IMR-90 (cell line): ENCODE results near the gene DVL1. TPM values are rescaled to one million over a fixed set of nuclear protein-coding genes. Genes with fewer than 3 reads are reported as not detected.
A peak's percentile ranks its signal among the peaks of the same experiment; 100 is the strongest.

Experiments
- ATAC-seq: fragments of 200-7000 bp; cut with Tn5 transposase; 2 replicates; pipeline ENCODE4 v1.9.1; 2020; ENCODE audit warnings: low read depth, mild to moderate bottlenecking, moderate library complexity
- BruUV-seq: library from RNA; stranded (reverse); fragments of 400-500 nt; replicated peaks from 2 replicates; lab custom pipeline; 2021; lab: Mats Ljungman, UMichigan
- CTCF ChIA-PET: fragments of 300-600 bp; formaldehyde crosslinking; extraction: SDS; loops from one replicate; lab custom pipeline; 2021; ENCODE audit warnings: antibody characterized with exemption; lab: Yijun Ruan, JAX
- POLR2A ChIA-PET: fragments of 300-600 bp; sonication (Branson Sonifier 250); formaldehyde crosslinking; loops from one replicate; lab custom pipeline; 2022; ENCODE audit warnings: antibody characterized with exemption; ENCODE audit not compliant: unreplicated experiment; lab: Charles Lee
- DNase-seq: peaks from one replicate; pipeline ENCODE4 v3.0.0; 2013
- H2AFZ ChIP-seq: replicated peaks from 2 replicates; pipeline ENCODE3; 2013; ENCODE audit warnings: low read length, mild to moderate bottlenecking; ENCODE audit not compliant: poor library complexity
- H2AK5ac ChIP-seq: 2 replicates; pipeline ENCODE4 v1.6.1; 2013; ENCODE audit warnings: low read depth, low read length, inconsistent platforms
- H2AK9ac ChIP-seq: replicated peaks from 2 replicates; pipeline ENCODE3; 2013; ENCODE audit warnings: mild to moderate bottlenecking, low read depth, low read length, moderate library complexity; ENCODE audit not compliant: poor library complexity
- H2BK120ac ChIP-seq: 2 replicates; pipeline ENCODE4 v1.6.1; 2013; ENCODE audit warnings: low read depth, low read length, inconsistent platforms
- H2BK15ac ChIP-seq: 3 replicates; pipeline ENCODE4 v1.6.1; 2013; ENCODE audit warnings: low read depth, low read length, inconsistent platforms
- H2BK20ac ChIP-seq: 2 replicates; pipeline ENCODE4 v1.6.1; 2013; ENCODE audit warnings: low read depth, mild to moderate bottlenecking, inconsistent platforms, low read length, moderate library complexity
- H2BK5ac ChIP-seq: 2 replicates; pipeline ENCODE4 v1.6.1; 2013; ENCODE audit warnings: mild to moderate bottlenecking, low read depth, low read length, inconsistent platforms; ENCODE audit not compliant: poor library complexity, severe bottlenecking
- H3K14ac ChIP-seq: replicated peaks from 2 replicates; pipeline ENCODE4 v1.6.1; 2013; ENCODE audit warnings: low read depth, low read length, inconsistent platforms
- H3K18ac ChIP-seq: 2 replicates; pipeline ENCODE4 v1.6.1; 2013; ENCODE audit warnings: low read depth, low read length, control low read depth
- H3K23ac ChIP-seq: 2 replicates; pipeline ENCODE4 v1.6.1; 2013; ENCODE audit warnings: low read depth, low read length, inconsistent platforms
- H3K27ac ChIP-seq: 2 replicates; pipeline ENCODE4 v1.5.1; 2013; ENCODE audit warnings: mild to moderate bottlenecking, control low read depth, low read length; ENCODE audit not compliant: insufficient read depth
- H3K27me3 ChIP-seq: 2 replicates; pipeline ENCODE4 v1.6.1; 2013; ENCODE audit warnings: low read length; ENCODE audit not compliant: control insufficient read depth, insufficient read depth
- H3K36me3 ChIP-seq: 2 replicates; pipeline ENCODE4 v1.6.1; 2013; ENCODE audit warnings: low read length, mixed read lengths; ENCODE audit not compliant: control insufficient read depth, insufficient read depth
- H3K4ac ChIP-seq: 2 replicates; pipeline ENCODE4 v1.6.1; 2013; ENCODE audit warnings: low read depth, low read length, inconsistent platforms
- H3K4me1 ChIP-seq: 2 replicates; pipeline ENCODE4 v1.6.1; 2013; ENCODE audit warnings: low read length, mixed read lengths; ENCODE audit not compliant: control insufficient read depth, insufficient read depth
- H3K4me2 ChIP-seq: 2 replicates; pipeline ENCODE4 v1.6.1; 2013; ENCODE audit warnings: low read depth, mild to moderate bottlenecking, control low read depth, low read length, moderate library complexity
- H3K4me3 ChIP-seq: 2 replicates; pipeline ENCODE4 v1.5.1; 2013; ENCODE audit warnings: low read depth, mild to moderate bottlenecking, control low read depth, low read length, moderate library complexity; ENCODE audit not compliant: insufficient read depth
- H3K56ac ChIP-seq: 2 replicates; pipeline ENCODE4 v1.6.1; 2013; ENCODE audit warnings: low read length, inconsistent platforms; ENCODE audit not compliant: insufficient read depth; ENCODE audit errors: extremely low read depth
- H3K79me1 ChIP-seq, 2 experiments: 2 replicates each; pipeline ENCODE4 v1.6.1; 2013; ENCODE audit warnings: low read length in 2 of 2, inconsistent platforms in 1 of 2, low read depth in 1 of 2
- H3K9ac ChIP-seq: 2 replicates; pipeline ENCODE4 v1.6.1; 2013; ENCODE audit warnings: low read depth, low read length, control low read depth
- H3K9me1 ChIP-seq: 2 replicates; pipeline ENCODE4 v1.6.1; 2013; ENCODE audit warnings: low read length, inconsistent platforms; ENCODE audit not compliant: insufficient read depth
- H3K9me3 ChIP-seq: 2 replicates; pipeline ENCODE4 v1.6.1; 2013; ENCODE audit warnings: low read length; ENCODE audit not compliant: control insufficient read depth, insufficient read depth
- H4K20me1 ChIP-seq: 2 replicates; pipeline ENCODE4 v1.6.1; 2013; ENCODE audit warnings: low read length, inconsistent platforms; ENCODE audit not compliant: insufficient read depth
- H4K5ac ChIP-seq: 2 replicates; pipeline ENCODE4 v1.6.1; 2013; ENCODE audit warnings: mild to moderate bottlenecking, low read depth, low read length, control low read depth
- H4K8ac ChIP-seq, 2 experiments: 2 replicates each; pipeline ENCODE4 v1.6.1; 2013; ENCODE audit warnings: low read depth in 2 of 2, low read length in 2 of 2, control low read depth in 1 of 2, inconsistent platforms in 1 of 2
- H4K91ac ChIP-seq: 2 replicates; pipeline ENCODE4 v1.6.1; 2013; ENCODE audit warnings: low read depth, low read length, inconsistent platforms; ENCODE audit not compliant: insufficient read depth
- CEBPB ChIP-seq: IDR thresholded peaks from 2 replicates; pipeline ENCODE4 v1.6.1; 2012; ENCODE audit warnings: low read depth, low read length, improper control_type of control experiment
- FOS ChIP-seq: fragments of 150-350 bp; IDR thresholded peaks from 2 replicates; pipeline ENCODE4 v1.6.1; 2016; ENCODE audit warnings: low read depth, low read length
- MXI1 ChIP-seq: IDR thresholded peaks from 2 replicates; pipeline ENCODE4 v1.6.1; 2012; ENCODE audit warnings: low read depth, mild to moderate bottlenecking, low read length, moderate library complexity, borderline replicate concordance
- NFE2L2 ChIP-seq: fragments of 150-350 bp; IDR thresholded peaks from 2 replicates; pipeline ENCODE4 v1.6.1; 2016; ENCODE audit warnings: low read depth, mild to moderate bottlenecking, low read length
- POLR2A ChIP-seq: IDR thresholded peaks from 2 replicates; pipeline ENCODE4 v1.6.1; 2012; ENCODE audit warnings: mild to moderate bottlenecking, low read depth, low read length
- RAD21 ChIP-seq: IDR thresholded peaks from 2 replicates; pipeline ENCODE4 v1.6.1; 2012; ENCODE audit warnings: low read length, improper control_type of control experiment
- RCOR1 ChIP-seq: IDR thresholded peaks from 2 replicates; pipeline ENCODE4 v1.6.1; 2012; ENCODE audit warnings: mild to moderate bottlenecking, low read length, improper control_type of control experiment; ENCODE audit not compliant: insufficient replicate concordance
- WGBS, 2 experiments: methylation state at CpG; one replicate each; pipeline versions ENCODE4 v1.1.5 to v1.1.7; 2013; ENCODE audit warnings: missing lambda C conversion rate in 2 of 2; ENCODE audit not compliant: insufficient read length in 1 of 2; ENCODE audit errors: extremely low coverage in 2 of 2; 5-methylcytosine and 5-hydroxymethylcytosine counted together
- dilution Hi-C: fragments of 300-500 bp; cut with HindIII; formaldehyde crosslinking; loops from one replicate; pipeline ENCODE4 v1.14.3; 2018; ENCODE audit warnings: low sequenced_read_pairs; ENCODE audit not compliant: unreplicated experiment
- in situ Hi-C: fragments of 300-500 bp; cut with MboI; formaldehyde crosslinking; loops from 3 replicates; pipeline ENCODE4 v1.14.3; 2019; ENCODE audit warnings: low sequenced_read_pairs, inconsistent platforms, mixed read lengths
- intact Hi-C: fragments of 100-400 bp; cut with micrococcal nuclease; formaldehyde crosslinking; loops from 2 replicates; pipeline ENCODE4 v1.10.0; 2022
- polyA plus RNA-seq, 3 experiments: library from polyadenylated mRNA; depleted of rRNA; stranded (reverse); fragments of >200 nt; gene quantifications; 2 replicates each; pipeline ENCODE4 v1.2.3, GENCODE V29; 2012; ENCODE audit warnings: low replicate concordance in 1 of 3
- total RNA-seq: library from RNA; depleted of rRNA; stranded (reverse); fragments of >200 nt; gene quantifications from 2 replicates; pipeline ENCODE4 v1.2.3, GENCODE V29; 2012

DVL1 gene
- total and polyA plus RNA-seq, 2 of the 4 experiments (the other 2 are of a cell fraction): 27.2 to 35.9 TPM

DNA sequence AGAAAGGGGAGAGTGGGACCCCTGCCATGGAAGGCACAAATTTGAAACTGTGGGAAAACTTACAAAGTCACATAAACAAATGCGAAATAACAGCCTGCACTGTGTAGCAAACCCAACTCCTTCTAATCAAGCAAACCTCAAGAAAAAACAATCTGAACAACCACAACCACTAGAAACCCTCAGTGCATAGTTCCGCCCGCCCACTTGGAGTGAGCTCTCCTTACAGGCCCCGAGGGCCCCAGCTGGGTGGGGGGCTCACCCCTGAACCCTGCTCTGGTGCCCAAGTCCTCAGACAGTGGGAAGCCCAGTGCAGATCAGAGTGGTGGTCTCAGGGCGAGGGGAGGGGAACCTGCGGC is 10.1 kb upstream of the DVL1 start:
- ATAC-seq (peak; percentile 25), DNase-seq (peak; percentile 83)
- Histone ChIP-seq H3K36me3 (peaks cover 10% of the 10 kb centered on the region; the same call in 1 of the 2 replicates), H3K9me3 (no peaks in the 10 kb centered on the region), H3K23ac (peak overlapping the region; percentile 92), H3K4me3 (no peak overlapping the region), H3K4me2 (peak overlapping the region; percentile 38), H3K27ac (peak overlapping the region; percentile 96), H4K91ac (peak overlapping the region; percentile 98), H4K5ac (peak overlapping the region; percentile 86), H3K18ac (peak overlapping the region; percentile 71), H2BK5ac (peak overlapping the region; percentile 96), H3K9me1 (peaks cover 13% of the 10 kb centered on the region), H3K4ac (peak overlapping the region; percentile 99), H2AK9ac (peak overlapping the region; percentile 100), H2AK5ac (peak overlapping the region; percentile 99), H4K20me1 (peaks cover 26% of the 10 kb centered on the region), H4K8ac (peak overlapping the region; percentile 92), H3K56ac (peak overlapping the region; percentile 87), H2BK15ac (peak overlapping the region; percentile 90; the same call in 2 of the 3 replicates), H3K27me3 (no peaks in the 10 kb centered on the region), H3K4me1 (peaks cover 33% of the 10 kb centered on the region), H3K14ac (peak overlapping the region; percentile 95), H2BK20ac (peak overlapping the region; percentile 96), H2BK120ac (peak overlapping the region; percentile 99), H3K79me1 (peaks cover 4 to 17% of the 10 kb centered on the region in 2 experiments; a peak in 3 of 4 replicates), H3K9ac (peak overlapping the region; percentile 65), H2AFZ (peak overlapping the region; percentile 85)
- ChIA-PET CTCF (no interaction called here), POLR2A (interaction anchor here (0.6 to 1.0 kb wide), 2 partner anchors 11 to 16 kb away, joined by 3 read pairs; partner anchors contain the start of gene AURKAIP1)
- in situ Hi-C loops: no loop called here
- no TSS peak for BruUV-seq
- dilution Hi-C loops: no loop called here
- WGBS, 2 experiments: no CpG with 5 or more reads among the region's 6 CpGs
- TF ChIP-seq POLR2A (no peak), MXI1 (no peak), RAD21 (no peak), FOS (no peak), NFE2L2 (no peak), RCOR1 (no peak), CEBPB (no peak)
- intact Hi-C loops: loop anchor here (2.0 to 5.0 kb wide), 2 partner anchors 14 to 52 kb away; partner anchors contain the start of genes ACAP3 and PUSL1
